NCI-H2196 treated with DMSO at 0.1 percent for 48 hours (cell line): Measurements from ENCODE around the gene TRPT1.

ENCODE experiments used
- DNase-seq: peaks from one replicate; lab custom pipeline; 2025; ENCODE audit not compliant: unreplicated experiment; lab: John Stamatoyannopoulos, UW

TRPT1 gene

GRCh38 chr11:64225608-64226506 lies at the start of gene TRPT1, which contains the start of gene NUDT22:
TSS of gene TRPT1 (minus strand) at chr11:64226186. CDS start at chr11:64225860, 326 bp downstream.
TSS of gene NUDT22 (plus strand) at chr11:64226274. CDS start at chr11:64226653, 379 bp downstream.
- peak; percentile 65 for DNase-seq

- no peak for DNase-seq
Observed at GRCh38 chr11:64275031-64275800, 49.2 kb upstream of the TRPT1 start.

- DNase-seq, result peak; percentile 99
Observed at GRCh38 chr11:64269540-64270220, 43.7 kb upstream of the TRPT1 start.

GRCh38 chr11:64268893-64269539 lies 43.0 kb upstream of the TRPT1 start:
- DNase-seq, result no peak

- DNase-seq, result peak; percentile 61
Observed at GRCh38 chr11:64268025-64268892, 42.3 kb upstream of the TRPT1 start.

- no peak for DNase-seq
Observed at GRCh38 chr11:64267207-64267945, 41.4 kb upstream of the TRPT1 start.

GRCh38 chr11:64266339-64266738 lies 40.4 kb upstream of the TRPT1 start:
- DNase-seq, result no peak

GRCh38 chr11:64265176-64266160 lies 39.5 kb upstream of the TRPT1 start:
- DNase-seq, result no peak

- no peak for DNase-seq
Observed at GRCh38 chr11:64264371-64264852, 38.4 kb upstream of the TRPT1 start.

- no peak for DNase-seq
Observed at GRCh38 chr11:64263947-64264317, 37.9 kb upstream of the TRPT1 start.

- DNase-seq, result no peak
Observed at GRCh38 chr11:64263021-64263946, 37.3 kb upstream of the TRPT1 start.

GRCh38 chr11:64262271-64263002 lies 36.5 kb upstream of the TRPT1 start:
- no peak for DNase-seq

- DNase-seq, result no peak
Observed at GRCh38 chr11:64261556-64262080, 35.6 kb upstream of the TRPT1 start.

- DNase-seq, result no peak
Observed at GRCh38 chr11:64260147-64260708, 34.2 kb upstream of the TRPT1 start.

- no peak for DNase-seq
Observed at GRCh38 chr11:64259533-64260067, 33.6 kb upstream of the TRPT1 start.
